ENCODE data around the gene ANKRD50. TPM values are rescaled to one million over a fixed set of nuclear protein-coding genes. Genes with fewer than 3 reads are reported as not detected.

The ANKRD50 gene
- total RNA-seq (1 to 10 TPM in 1 of 2 experiments, under 1 TPM in 1; 0.93 to 1.1 TPM), polyA plus RNA-seq (under 1 TPM in 2 of 3 donors, not detected in 1; 0.06 to 0.15 TPM), total RNA-seq (1.1 to 5.7 (median 2.4) reads per million in 6 experiments)

DNA sequence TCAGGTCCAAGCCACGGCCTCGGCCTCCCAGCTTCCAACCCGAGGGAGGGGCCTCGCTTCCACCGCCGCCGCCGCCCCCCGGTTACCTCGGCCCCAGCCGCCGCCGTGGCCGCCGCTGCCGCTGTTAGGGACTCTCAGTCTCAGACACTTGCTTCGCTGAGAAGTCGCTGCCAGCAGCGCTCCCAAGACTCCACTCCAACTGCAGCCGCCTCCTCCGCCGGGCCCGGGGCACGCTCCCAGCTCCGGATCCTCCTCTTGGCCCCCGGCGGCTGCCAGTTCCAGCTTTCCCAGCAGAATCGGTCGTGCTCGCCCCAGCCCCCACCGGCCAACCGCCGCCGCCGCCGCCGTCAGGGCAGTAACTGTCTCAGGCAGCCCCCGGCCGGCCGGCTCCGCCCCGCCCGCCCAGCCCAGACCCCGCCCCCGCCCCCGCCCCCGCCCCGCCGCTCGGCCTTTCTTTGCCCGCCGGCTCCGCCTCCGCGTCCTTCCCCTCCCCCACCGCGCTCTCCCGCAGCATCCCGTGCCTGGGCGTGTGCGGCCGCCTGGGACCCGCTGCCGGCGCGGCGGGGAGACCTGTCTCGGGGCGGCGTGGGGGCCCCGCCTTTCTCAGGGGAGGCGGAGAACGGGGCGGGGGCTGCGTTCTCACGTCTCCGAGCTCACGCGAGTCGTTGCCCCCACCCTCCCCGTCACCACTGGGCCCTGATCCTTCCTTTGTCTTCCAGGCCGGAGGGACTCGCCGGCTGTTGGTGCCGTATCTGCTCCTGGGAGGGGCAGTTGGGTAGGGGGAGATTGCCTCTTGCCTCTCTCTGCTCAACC, at the start of gene ANKRD50:
ANKRD50 (minus strand) TSS at position 361 of the 813 bp plus-strand sequence. CDS start 2,221 bp downstream, outside the sequence.
- POLR2A ChIA-PET = interaction anchor here (0.5 kb wide), 1 partner anchor 22 kb away, joined by 4 read pairs; no protein-coding TSS in a partner anchor
- peak within 1 kb of the TSS; percentile 38 to 92 (median 84) for H3K27ac Mint-ChIP-seq
- H3K4me1 Mint-ChIP-seq = peaks cover 0 to 11% (median 6%) of the 10 kb centered on the region in 4 donors
- ATAC-seq (peak; percentile 77 to 80), DNase-seq (peak; percentile 52 to 84 (median 67))
- H3K36me3 Mint-ChIP-seq = no peaks in the 10 kb centered on the region
- H3K4me3 Mint-ChIP-seq = peak within 1 kb of the TSS in 8 of 10 donors; percentile 88 to 96 (median 92)
- peaks cover 0 to 2% (median 0%) of the 10 kb centered on the region in 5 donors for H3K27me3 Mint-ChIP-seq
- no peaks in the 10 kb centered on the region for H3K9me3 Mint-ChIP-seq

GRCh38 chr4:124757126-124757525, 44.6 kb upstream of the ANKRD50 start:
- ATAC-seq (no peak), DNase-seq (no peak)
- Mint-ChIP-seq H3K4me1 (no peaks in the 10 kb centered on the region), H3K4me3 (no peak overlapping the region), H3K36me3 (no peaks in the 10 kb centered on the region), H3K27ac (no peak overlapping the region), H3K9me3 (no peaks in the 10 kb centered on the region), H3K27me3 (peaks cover 0 to 14% (median 1%) of the 10 kb centered on the region in 5 donors)
- POLR2A ChIA-PET = no interaction called here

- no peaks in the 10 kb centered on the region for H3K36me3 Mint-ChIP-seq
- no peaks in the 10 kb centered on the region for H3K9me3 Mint-ChIP-seq
- POLR2A ChIA-PET = no interaction called here
- ATAC-seq (no peak), DNase-seq (no peak)
- H3K4me3 Mint-ChIP-seq = no peak overlapping the region
- no peak overlapping the region for H3K27ac Mint-ChIP-seq
- H3K27me3 Mint-ChIP-seq = peaks cover 0 to 14% (median 3%) of the 10 kb centered on the region in 5 donors
- no peaks in the 10 kb centered on the region for H3K4me1 Mint-ChIP-seq
These were observed 42.1 kb upstream of the ANKRD50 start for GRCh38 chr4:124754681-124755080.

DNA sequence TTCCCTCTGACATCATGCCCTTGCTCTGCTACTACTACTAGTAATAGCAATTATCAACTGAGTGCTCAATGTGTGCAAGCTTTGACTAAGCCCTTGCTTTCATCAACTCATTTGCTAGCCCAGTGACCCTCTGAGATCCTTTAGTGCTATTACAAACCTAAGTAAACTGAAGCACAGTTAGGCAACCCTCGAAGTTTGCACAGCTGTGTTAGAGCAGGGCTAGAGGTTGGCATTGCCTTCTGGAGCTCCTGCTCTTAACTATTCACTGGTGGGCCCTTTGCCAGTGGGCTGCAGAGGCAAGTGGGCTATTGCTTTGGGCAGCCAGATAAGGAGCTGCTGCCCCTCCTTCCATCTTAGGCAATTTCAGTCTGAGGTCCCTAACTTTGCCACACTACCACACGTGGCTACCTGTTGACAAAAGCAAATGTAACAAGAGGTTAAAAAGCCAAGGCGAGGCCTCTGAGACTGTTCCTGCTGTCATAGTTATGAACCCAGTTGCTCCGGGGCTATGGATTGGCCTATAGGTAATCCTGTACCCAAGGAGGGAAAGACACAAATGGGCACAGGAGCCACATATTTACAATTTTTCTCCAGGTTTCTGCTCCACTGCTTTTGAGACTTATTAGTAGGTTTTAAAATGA, 41.5 kb upstream of the ANKRD50 start:
- POLR2A ChIA-PET = no interaction called here
- Mint-ChIP-seq H3K9me3 (no peaks in the 10 kb centered on the region), H3K4me1 (no peaks in the 10 kb centered on the region), H3K36me3 (no peaks in the 10 kb centered on the region), H3K4me3 (no peak overlapping the region), H3K27ac (no peak overlapping the region), H3K27me3 (peaks cover 0 to 14% (median 5%) of the 10 kb centered on the region in 5 donors)
- ATAC-seq (no peak), DNase-seq (no peak)

DNA sequence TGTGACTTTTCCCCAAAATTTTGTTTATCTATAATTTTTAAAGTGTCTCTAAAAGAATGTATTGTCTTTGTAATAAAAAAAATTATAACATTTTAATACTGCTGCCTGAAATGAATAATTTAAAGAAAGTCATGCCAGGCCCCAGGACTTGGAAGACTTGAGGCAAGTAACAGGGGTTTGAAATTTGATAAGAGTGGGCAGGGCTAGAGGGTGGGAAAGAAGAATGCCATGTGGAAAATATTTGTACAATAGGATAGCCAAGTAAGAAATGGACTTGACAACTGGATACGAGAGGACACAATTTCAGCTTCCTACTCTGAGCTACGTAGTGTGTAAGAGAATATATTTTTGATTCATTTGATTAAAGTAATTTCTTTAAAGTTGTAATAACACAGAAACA, 36.9 kb upstream of the ANKRD50 start:
- Mint-ChIP-seq H3K4me1 (no peaks in the 10 kb centered on the region), H3K36me3 (no peaks in the 10 kb centered on the region), H3K9me3 (no peaks in the 10 kb centered on the region), H3K27ac (no peak overlapping the region), H3K27me3 (peaks cover 0 to 7% (median 2%) of the 10 kb centered on the region in 5 donors), H3K4me3 (no peak overlapping the region)
- ATAC-seq (no peak), DNase-seq (no peak)
- POLR2A ChIA-PET = no interaction called here

GRCh38 chr4:124748965-124749364, 36.4 kb upstream of the ANKRD50 start:
- H3K27ac Mint-ChIP-seq = no peak overlapping the region
- POLR2A ChIA-PET = no interaction called here
- H3K4me3 Mint-ChIP-seq = no peak overlapping the region
- ATAC-seq (no peak), DNase-seq (no peak)
- H3K27me3 Mint-ChIP-seq = peaks cover 0 to 8% (median 5%) of the 10 kb centered on the region in 5 donors
- H3K4me1 Mint-ChIP-seq = no peaks in the 10 kb centered on the region
- no peaks in the 10 kb centered on the region for H3K36me3 Mint-ChIP-seq
- no peaks in the 10 kb centered on the region for H3K9me3 Mint-ChIP-seq

GRCh38 chr4:124745985-124746801, 33.7 kb upstream of the ANKRD50 start:
- DNase-seq = no peak
- H3K27me3 Mint-ChIP-seq = peaks cover 0 to 13% (median 6%) of the 10 kb centered on the region in 5 donors
- H3K4me1 Mint-ChIP-seq = no peaks in the 10 kb centered on the region
- no peak overlapping the region for H3K4me3 Mint-ChIP-seq
- POLR2A ChIA-PET = no interaction called here
- no peaks in the 10 kb centered on the region for H3K36me3 Mint-ChIP-seq
- H3K9me3 Mint-ChIP-seq = no peaks in the 10 kb centered on the region
- H3K27ac Mint-ChIP-seq = no peak overlapping the region
- no peak for ATAC-seq

GRCh38 chr4:124743711-124744110, 31.2 kb upstream of the ANKRD50 start:
- no peaks in the 10 kb centered on the region for H3K9me3 Mint-ChIP-seq
- H3K4me1 Mint-ChIP-seq = no peaks in the 10 kb centered on the region
- no peak overlapping the region for H3K27ac Mint-ChIP-seq
- no peaks in the 10 kb centered on the region for H3K36me3 Mint-ChIP-seq
- POLR2A ChIA-PET = no interaction called here
- ATAC-seq = no peak
- DNase-seq = no peak
- H3K27me3 Mint-ChIP-seq = peaks cover 0 to 28% (median 7%) of the 10 kb centered on the region in 5 donors
- H3K4me3 Mint-ChIP-seq = no peak overlapping the region

- no peak overlapping the region for H3K4me3 Mint-ChIP-seq
- peaks cover 0 to 30% (median 6%) of the 10 kb centered on the region in 5 donors for H3K27me3 Mint-ChIP-seq
- H3K9me3 Mint-ChIP-seq = no peaks in the 10 kb centered on the region
- no peak for DNase-seq
- H3K4me1 Mint-ChIP-seq = no peaks in the 10 kb centered on the region
- H3K36me3 Mint-ChIP-seq = no peaks in the 10 kb centered on the region
- ATAC-seq = no peak
- POLR2A ChIA-PET = no interaction called here
- no peak overlapping the region for H3K27ac Mint-ChIP-seq
These were observed 28.0 kb upstream of the ANKRD50 start for GRCh38 chr4:124740501-124740900.

GRCh38 chr4:124738994-124739393, 26.5 kb upstream of the ANKRD50 start:
- H3K27me3 Mint-ChIP-seq = peaks cover 0 to 26% (median 5%) of the 10 kb centered on the region in 5 donors
- POLR2A ChIA-PET = no interaction called here
- no peak for DNase-seq
- H3K4me3 Mint-ChIP-seq = no peak overlapping the region
- H3K9me3 Mint-ChIP-seq = no peaks in the 10 kb centered on the region
- no peak overlapping the region for H3K27ac Mint-ChIP-seq
- no peaks in the 10 kb centered on the region for H3K4me1 Mint-ChIP-seq
- no peak for ATAC-seq
- no peaks in the 10 kb centered on the region for H3K36me3 Mint-ChIP-seq

GRCh38 chr4:124737619-124738018, 25.1 kb upstream of the ANKRD50 start:
- DNase-seq (no peak), ATAC-seq (no peak)
- Mint-ChIP-seq H3K36me3 (no peaks in the 10 kb centered on the region), H3K4me3 (no peak overlapping the region), H3K27ac (no peak overlapping the region), H3K4me1 (no peaks in the 10 kb centered on the region), H3K9me3 (no peaks in the 10 kb centered on the region), H3K27me3 (peaks cover 0 to 24% (median 5%) of the 10 kb centered on the region in 5 donors)
- POLR2A ChIA-PET = no interaction called here

GRCh38 chr4:124736526-124736925, 24.0 kb upstream of the ANKRD50 start:
- Mint-ChIP-seq H3K27me3 (peaks cover 0 to 31% (median 8%) of the 10 kb centered on the region in 5 donors), H3K27ac (no peak overlapping the region), H3K36me3 (no peaks in the 10 kb centered on the region), H3K9me3 (no peaks in the 10 kb centered on the region), H3K4me3 (no peak overlapping the region), H3K4me1 (no peaks in the 10 kb centered on the region)
- POLR2A ChIA-PET = no interaction called here
- ATAC-seq = no peak
- DNase-seq = no peak
